IMR-90 (cell line): ENCODE measurements around the gene TP53TG5. TPM values are rescaled to one million over a fixed set of nuclear protein-coding genes. Genes with fewer than 3 reads are reported as not detected.
A peak's percentile ranks its signal among the peaks of the same experiment; 100 is the strongest.

ENCODE experiments used
- ATAC-seq: fragments of 200-7000 bp; cut with Tn5 transposase; 2 replicates; pipeline ENCODE4 v1.9.1; 2020; ENCODE audit warnings: low read depth, mild to moderate bottlenecking, moderate library complexity
- Bru-seq: library from RNA; stranded (reverse); fragments of 400-500 nt; gene quantifications from one replicate; lab custom pipeline; 2021; lab: Mats Ljungman, UMichigan
- BruChase-seq, 2 experiments: library from RNA; stranded (reverse); fragments of 400-500 nt; gene quantifications; one replicate each; lab custom pipeline; 2021; lab: Mats Ljungman, UMichigan
- BruUV-seq: library from RNA; stranded (reverse); fragments of 400-500 nt; replicated peaks from 2 replicates; lab custom pipeline; 2021; lab: Mats Ljungman, UMichigan
- CTCF ChIA-PET: fragments of 300-600 bp; formaldehyde crosslinking; extraction: SDS; loops from one replicate; lab custom pipeline; 2021; ENCODE audit warnings: antibody characterized with exemption; lab: Yijun Ruan, JAX
- POLR2A ChIA-PET: fragments of 300-600 bp; sonication (Branson Sonifier 250); formaldehyde crosslinking; loops from one replicate; lab custom pipeline; 2022; ENCODE audit warnings: antibody characterized with exemption; ENCODE audit not compliant: unreplicated experiment; lab: Charles Lee
- DNase-seq: peaks from one replicate; pipeline ENCODE4 v3.0.0; 2013
- H2AFZ ChIP-seq: replicated peaks from 2 replicates; pipeline ENCODE3; 2013; ENCODE audit warnings: low read length, mild to moderate bottlenecking; ENCODE audit not compliant: poor library complexity
- H2AK5ac ChIP-seq: 2 replicates; pipeline ENCODE4 v1.6.1; 2013; ENCODE audit warnings: low read depth, low read length, inconsistent platforms
- H2AK9ac ChIP-seq: replicated peaks from 2 replicates; pipeline ENCODE3; 2013; ENCODE audit warnings: mild to moderate bottlenecking, low read depth, low read length, moderate library complexity; ENCODE audit not compliant: poor library complexity
- H2BK120ac ChIP-seq: 2 replicates; pipeline ENCODE4 v1.6.1; 2013; ENCODE audit warnings: low read depth, low read length, inconsistent platforms
- H2BK15ac ChIP-seq: 3 replicates; pipeline ENCODE4 v1.6.1; 2013; ENCODE audit warnings: low read depth, low read length, inconsistent platforms
- H2BK20ac ChIP-seq: 2 replicates; pipeline ENCODE4 v1.6.1; 2013; ENCODE audit warnings: low read depth, mild to moderate bottlenecking, inconsistent platforms, low read length, moderate library complexity
- H2BK5ac ChIP-seq: 2 replicates; pipeline ENCODE4 v1.6.1; 2013; ENCODE audit warnings: mild to moderate bottlenecking, low read depth, low read length, inconsistent platforms; ENCODE audit not compliant: poor library complexity, severe bottlenecking
- H3K14ac ChIP-seq: replicated peaks from 2 replicates; pipeline ENCODE4 v1.6.1; 2013; ENCODE audit warnings: low read depth, low read length, inconsistent platforms
- H3K18ac ChIP-seq: 2 replicates; pipeline ENCODE4 v1.6.1; 2013; ENCODE audit warnings: low read depth, low read length, control low read depth
- H3K23ac ChIP-seq: 2 replicates; pipeline ENCODE4 v1.6.1; 2013; ENCODE audit warnings: low read depth, low read length, inconsistent platforms
- H3K27ac ChIP-seq: 2 replicates; pipeline ENCODE4 v1.5.1; 2013; ENCODE audit warnings: mild to moderate bottlenecking, control low read depth, low read length; ENCODE audit not compliant: insufficient read depth
- H3K27me3 ChIP-seq: 2 replicates; pipeline ENCODE4 v1.6.1; 2013; ENCODE audit warnings: low read length; ENCODE audit not compliant: control insufficient read depth, insufficient read depth
- H3K36me3 ChIP-seq: 2 replicates; pipeline ENCODE4 v1.6.1; 2013; ENCODE audit warnings: low read length, mixed read lengths; ENCODE audit not compliant: control insufficient read depth, insufficient read depth
- H3K4ac ChIP-seq: 2 replicates; pipeline ENCODE4 v1.6.1; 2013; ENCODE audit warnings: low read depth, low read length, inconsistent platforms
- H3K4me1 ChIP-seq: 2 replicates; pipeline ENCODE4 v1.6.1; 2013; ENCODE audit warnings: low read length, mixed read lengths; ENCODE audit not compliant: control insufficient read depth, insufficient read depth
- H3K4me2 ChIP-seq: 2 replicates; pipeline ENCODE4 v1.6.1; 2013; ENCODE audit warnings: low read depth, mild to moderate bottlenecking, control low read depth, low read length, moderate library complexity
- H3K4me3 ChIP-seq: 2 replicates; pipeline ENCODE4 v1.5.1; 2013; ENCODE audit warnings: low read depth, mild to moderate bottlenecking, control low read depth, low read length, moderate library complexity; ENCODE audit not compliant: insufficient read depth
- H3K56ac ChIP-seq: 2 replicates; pipeline ENCODE4 v1.6.1; 2013; ENCODE audit warnings: low read length, inconsistent platforms; ENCODE audit not compliant: insufficient read depth; ENCODE audit errors: extremely low read depth
- H3K79me1 ChIP-seq, 2 experiments: 2 replicates each; pipeline ENCODE4 v1.6.1; 2013; ENCODE audit warnings: low read length in 2 of 2, inconsistent platforms in 1 of 2, low read depth in 1 of 2
- H3K9ac ChIP-seq: 2 replicates; pipeline ENCODE4 v1.6.1; 2013; ENCODE audit warnings: low read depth, low read length, control low read depth
- H3K9me1 ChIP-seq: 2 replicates; pipeline ENCODE4 v1.6.1; 2013; ENCODE audit warnings: low read length, inconsistent platforms; ENCODE audit not compliant: insufficient read depth
- H3K9me3 ChIP-seq: 2 replicates; pipeline ENCODE4 v1.6.1; 2013; ENCODE audit warnings: low read length; ENCODE audit not compliant: control insufficient read depth, insufficient read depth
- H4K20me1 ChIP-seq: 2 replicates; pipeline ENCODE4 v1.6.1; 2013; ENCODE audit warnings: low read length, inconsistent platforms; ENCODE audit not compliant: insufficient read depth
- H4K5ac ChIP-seq: 2 replicates; pipeline ENCODE4 v1.6.1; 2013; ENCODE audit warnings: mild to moderate bottlenecking, low read depth, low read length, control low read depth
- H4K8ac ChIP-seq, 2 experiments: 2 replicates each; pipeline ENCODE4 v1.6.1; 2013; ENCODE audit warnings: low read depth in 2 of 2, low read length in 2 of 2, control low read depth in 1 of 2, inconsistent platforms in 1 of 2
- H4K91ac ChIP-seq: 2 replicates; pipeline ENCODE4 v1.6.1; 2013; ENCODE audit warnings: low read depth, low read length, inconsistent platforms; ENCODE audit not compliant: insufficient read depth
- FOS ChIP-seq: fragments of 150-350 bp; IDR thresholded peaks from 2 replicates; pipeline ENCODE4 v1.6.1; 2016; ENCODE audit warnings: low read depth, low read length
- MAFK ChIP-seq: IDR thresholded peaks from 2 replicates; pipeline ENCODE4 v1.6.1; 2012; ENCODE audit warnings: low read depth, low read length, improper control_type of control experiment
- MXI1 ChIP-seq: IDR thresholded peaks from 2 replicates; pipeline ENCODE4 v1.6.1; 2012; ENCODE audit warnings: low read depth, mild to moderate bottlenecking, low read length, moderate library complexity, borderline replicate concordance
- NFE2L2 ChIP-seq: fragments of 150-350 bp; IDR thresholded peaks from 2 replicates; pipeline ENCODE4 v1.6.1; 2016; ENCODE audit warnings: low read depth, mild to moderate bottlenecking, low read length
- POLR2A ChIP-seq: IDR thresholded peaks from 2 replicates; pipeline ENCODE4 v1.6.1; 2012; ENCODE audit warnings: mild to moderate bottlenecking, low read depth, low read length
- RAD21 ChIP-seq: IDR thresholded peaks from 2 replicates; pipeline ENCODE4 v1.6.1; 2012; ENCODE audit warnings: low read length, improper control_type of control experiment
- RCOR1 ChIP-seq: IDR thresholded peaks from 2 replicates; pipeline ENCODE4 v1.6.1; 2012; ENCODE audit warnings: mild to moderate bottlenecking, low read length, improper control_type of control experiment; ENCODE audit not compliant: insufficient replicate concordance
- SMC3 ChIP-seq: fragments of 150-350 bp; IDR thresholded peaks from 2 replicates; pipeline ENCODE4 v1.6.1; 2016; ENCODE audit warnings: low read depth, mild to moderate bottlenecking, antibody characterized with exemption, low read length, moderate library complexity
- WGBS, 2 experiments: methylation state at CpG; one replicate each; pipeline versions ENCODE4 v1.1.5 to v1.1.7; 2013; ENCODE audit warnings: missing lambda C conversion rate in 2 of 2; ENCODE audit not compliant: insufficient read length in 1 of 2; ENCODE audit errors: extremely low coverage in 2 of 2; 5-methylcytosine and 5-hydroxymethylcytosine counted together
- dilution Hi-C: fragments of 300-500 bp; cut with HindIII; formaldehyde crosslinking; loops from one replicate; pipeline ENCODE4 v1.14.3; 2018; ENCODE audit warnings: low sequenced_read_pairs; ENCODE audit not compliant: unreplicated experiment
- in situ Hi-C: fragments of 300-500 bp; cut with MboI; formaldehyde crosslinking; loops from 3 replicates; pipeline ENCODE4 v1.14.3; 2019; ENCODE audit warnings: low sequenced_read_pairs, inconsistent platforms, mixed read lengths
- intact Hi-C: fragments of 100-400 bp; cut with micrococcal nuclease; formaldehyde crosslinking; loops from 2 replicates; pipeline ENCODE4 v1.10.0; 2022
- long read RNA-seq: library from polyadenylated mRNA; unstranded; transcript quantifications from one replicate; pipeline ENCODE4 v2.0.0, GENCODE V29; 2021; ENCODE audit not compliant: unreplicated experiment
- polyA plus RNA-seq, 3 experiments: library from polyadenylated mRNA; depleted of rRNA; stranded (reverse); fragments of >200 nt; gene quantifications; 2 replicates each; pipeline ENCODE4 v1.2.3, GENCODE V29; 2012; ENCODE audit warnings: low replicate concordance in 1 of 3
- total RNA-seq: library from RNA; depleted of rRNA; stranded (reverse); fragments of >200 nt; gene quantifications from 2 replicates; pipeline ENCODE4 v1.2.3, GENCODE V29; 2012; rRNA removed
- TF ChIP-seq, protein P1 (sequence below): fragments of 150-350 bp; IDR thresholded peaks from 2 replicates; pipeline ENCODE4 v1.6.1; 2016; ENCODE audit warnings: low read depth, mild to moderate bottlenecking, low read length, moderate library complexity, borderline replicate concordance

TP53TG5 gene
- total RNA-seq (not detected in 2 replicates), polyA plus RNA-seq (2012; rRNA removed) (not detected in 2 replicates), Bru-seq, nascent RNA (not detected), BruChase-seq, experiment 1, labeled RNA remaining after a 6-hour chase (not detected), BruChase-seq, experiment 2, labeled RNA remaining after a 2-hour chase (percentile 10 among the genes with signal in this experiment)
- not detected in 2 replicates for polyA plus RNA-seq (2012; cell fraction: cytosol; rRNA removed)
- not detected in 2 replicates for polyA plus RNA-seq (2012; cell fraction: nucleus; rRNA removed; ENCODE audit: low replicate concordance)
- long read RNA-seq, partial matches to known transcripts: 1 of 1 reads
- long read RNA-seq, other reads (novel, unspliced or antisense): 0 of 1 reads

DNA sequence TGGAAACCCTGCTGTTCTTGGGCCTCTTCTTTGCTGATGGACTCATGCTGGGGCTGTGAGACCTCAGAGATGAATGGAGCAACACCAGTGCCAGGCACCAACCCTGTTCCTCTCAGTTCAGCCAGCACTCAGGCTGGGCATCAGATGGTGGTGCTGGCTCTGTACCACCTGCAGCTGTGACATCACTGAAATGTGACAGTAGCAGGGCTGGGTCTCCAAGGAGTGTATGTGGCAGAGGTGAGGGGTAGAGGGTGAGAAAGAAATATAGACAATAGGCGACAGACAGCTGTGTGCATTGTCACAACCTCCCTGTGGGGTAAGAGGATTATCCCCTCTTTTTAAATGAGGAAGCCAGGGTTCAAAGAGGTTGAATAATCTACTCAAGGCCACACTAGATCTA is at the start of gene TP53TG5:
TSS of gene TP53TG5 (minus strand) at position 135 of the 400 bp plus-strand sequence. CDS start at position 46, 89 bp downstream.
- Histone ChIP-seq H2BK20ac (no peak within 1 kb of the TSS), H3K9me3 (no peaks in the 10 kb centered on the region), H2AFZ (no peak within 1 kb of the TSS), H3K18ac (no peak within 1 kb of the TSS), H3K14ac (no peak within 1 kb of the TSS), H2AK9ac (no peak within 1 kb of the TSS), H2BK120ac (no peak within 1 kb of the TSS), H3K36me3 (no peaks in the 10 kb centered on the region), H4K8ac (no peak within 1 kb of the TSS), H3K27me3 (no peaks in the 10 kb centered on the region), H4K5ac (no peak within 1 kb of the TSS), H4K91ac (no peak within 1 kb of the TSS), H3K4me1 (no peaks in the 10 kb centered on the region; the same call in 1 of the 2 replicates), H3K23ac (no peak within 1 kb of the TSS), H3K4ac (no peak within 1 kb of the TSS), H3K4me2 (no peak within 1 kb of the TSS), H3K79me1 (no peaks in the 10 kb centered on the region), H3K9me1 (no peaks in the 10 kb centered on the region; the same call in 1 of the 2 replicates), H3K4me3 (no peak within 1 kb of the TSS), H2AK5ac (no peak within 1 kb of the TSS), H4K20me1 (no peaks in the 10 kb centered on the region), H3K9ac (no peak within 1 kb of the TSS), H2BK5ac (no peak within 1 kb of the TSS), H3K56ac (no peak within 1 kb of the TSS), H3K27ac (no peak within 1 kb of the TSS), H2BK15ac (no peak within 1 kb of the TSS)
- no peak for TF ChIP-seq FOS
- no peak for TF ChIP-seq SMC3
- TF ChIP-seq, protein P1, sequence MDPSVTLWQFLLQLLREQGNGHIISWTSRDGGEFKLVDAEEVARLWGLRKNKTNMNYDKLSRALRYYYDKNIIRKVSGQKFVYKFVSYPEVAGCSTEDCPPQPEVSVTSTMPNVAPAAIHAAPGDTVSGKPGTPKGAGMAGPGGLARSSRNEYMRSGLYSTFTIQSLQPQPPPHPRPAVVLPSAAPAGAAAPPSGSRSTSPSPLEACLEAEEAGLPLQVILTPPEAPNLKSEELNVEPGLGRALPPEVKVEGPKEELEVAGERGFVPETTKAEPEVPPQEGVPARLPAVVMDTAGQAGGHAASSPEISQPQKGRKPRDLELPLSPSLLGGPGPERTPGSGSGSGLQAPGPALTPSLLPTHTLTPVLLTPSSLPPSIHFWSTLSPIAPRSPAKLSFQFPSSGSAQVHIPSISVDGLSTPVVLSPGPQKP: no peak
- no peak for TF ChIP-seq NFE2L2
- no peak for TF ChIP-seq MXI1
- TF ChIP-seq POLR2A: no peak
- no peak for TF ChIP-seq MAFK
- TF ChIP-seq RCOR1: no peak
- no peak for TF ChIP-seq RAD21
- ATAC-seq (no peak), DNase-seq (no peak)
- POLR2A ChIA-PET: no interaction called here
- intact Hi-C loops (no loop called here), in situ Hi-C loops (loop anchor here (5.0 kb wide), 1 partner anchor 39 kb away; the partner anchor contains the start of gene PIGT), dilution Hi-C loops (no loop called here)
- no CpG with 5 or more reads among the region's 1 CpG for WGBS, 2 experiments
- BruUV-seq: no TSS peak
- CTCF ChIA-PET: interaction anchor here (0.9 kb wide), 1 partner anchor 10 kb away, joined by 5 read pairs; no protein-coding TSS in a partner anchor
